B cell (primary cell): ENCODE results near the gene CHCHD3. TPM values are rescaled to one million over a fixed set of nuclear protein-coding genes. Genes with fewer than 3 reads are reported as not detected.

Experiments
- ATAC-seq: fragments of 200-7000 bp; cut with Tn5 transposase; one replicate; pipeline ENCODE4 v1.10.0; 2021; ENCODE audit warnings: low read depth, mild to moderate bottlenecking, moderate number of reproducible peaks, moderate library complexity
- CTCF ChIA-PET: fragments of 350-600 bp; sonication (Branson Sonifier 250); formaldehyde crosslinking; loops from one replicate; lab custom pipeline; 2021; ENCODE audit warnings: antibody characterized with exemption, inconsistent platforms; lab: Charles Lee
- POLR2A ChIA-PET: fragments of 350-600 bp; sonication (Branson Sonifier 250); formaldehyde crosslinking; loops from one replicate; lab custom pipeline; 2021; ENCODE audit warnings: antibody characterized with exemption; lab: Charles Lee
- DNase-seq: peaks from one replicate; pipeline ENCODE4 v3.0.0; 2013
- H2AFZ ChIP-seq: 2 replicates; pipeline ENCODE4 v1.6.1; 2012; ENCODE audit warnings: mild to moderate bottlenecking, low read depth, low read length; ENCODE audit not compliant: insufficient read depth, poor library complexity, severe bottlenecking
- H3K27ac ChIP-seq, 2 donors: 1 replicate in 1 of 2; 2 replicates in 1 of 2; pipeline ENCODE4 v1.5.1; 2012 to 2013; ENCODE audit warnings: low read length in 2 of 2, mild to moderate bottlenecking in 2 of 2, moderate library complexity in 1 of 2
- H3K27me3 ChIP-seq, 4 experiments: fragments of 200-600 bp in 1 of 4; sonication (generic) in 1 of 4; replicated peaks in 1 of 4; 1 replicate in 2 of 4; 2 replicates in 2 of 4; pipeline versions ENCODE4 v1.6.1 to v1.7.0; 2013 to 2016; ENCODE audit warnings: low read length in 3 of 4, mild to moderate bottlenecking in 2 of 4, mixed read lengths in 1 of 4, moderate library complexity in 1 of 4; ENCODE audit not compliant: insufficient read depth in 4 of 4, control insufficient read depth in 3 of 4; ENCODE audit errors: control extremely low read depth in 1 of 4
- H3K36me3 ChIP-seq, 2 experiments: replicated peaks in 1 of 2; 1 replicate in 1 of 2; 2 replicates in 1 of 2; pipeline versions ENCODE4 v1.6.1 to v1.7.1; 2013; ENCODE audit warnings: low read length in 1 of 2; ENCODE audit not compliant: insufficient read depth in 2 of 2, control insufficient read depth in 1 of 2; ENCODE audit errors: control extremely low read depth in 1 of 2, extremely low read depth in 1 of 2
- H3K4me1 ChIP-seq, 2 donors: fragments of 200-600 bp in 1 of 2; sonication (generic) in 1 of 2; 1 replicate in 1 of 2; 2 replicates in 1 of 2; pipeline versions ENCODE4 v1.5.1 to v1.6.1; 2013 to 2017; ENCODE audit warnings: low read length in 2 of 2; ENCODE audit not compliant: control insufficient read depth in 2 of 2, insufficient read depth in 2 of 2
- H3K4me2 ChIP-seq: replicated peaks from 2 replicates; pipeline ENCODE3; 2012; ENCODE audit warnings: mild to moderate bottlenecking, low read depth, low read length; ENCODE audit not compliant: poor library complexity, severe bottlenecking
- H3K4me3 ChIP-seq, 5 experiments: fragments of 200-600 bp in 1 of 5; sonication (generic) in 1 of 5; 1 replicate in 3 of 5; 2 replicates in 2 of 5; pipeline versions ENCODE4 v1.5.1 to v1.7.0; 2011 to 2016; ENCODE audit warnings: low read length in 4 of 5, mild to moderate bottlenecking in 4 of 5, low read depth in 2 of 5, control low read depth in 1 of 5, moderate library complexity in 1 of 5; ENCODE audit not compliant: insufficient read depth in 1 of 5; ENCODE audit errors: control extremely low read depth in 1 of 5, extremely low read depth in 1 of 5
- H3K79me2 ChIP-seq: fragments of 200-600 bp; sonication (generic); one replicate; pipeline ENCODE4 v1.6.0; 2016; ENCODE audit warnings: low read length; ENCODE audit not compliant: control insufficient read depth, insufficient read depth
- H3K9ac ChIP-seq: fragments of 200-600 bp; sonication (generic); 2 replicates; pipeline ENCODE4 v1.6.1; 2017; ENCODE audit warnings: mild to moderate bottlenecking, low read length, moderate library complexity
- H3K9me3 ChIP-seq, 3 donors: one replicate each; pipeline versions ENCODE4 v1.6.1 to v1.7.1; 2013; ENCODE audit warnings: low read length in 2 of 3; ENCODE audit not compliant: control insufficient read depth in 2 of 3, insufficient read depth in 1 of 3; ENCODE audit errors: control extremely low read depth in 1 of 3
- H4K20me1 ChIP-seq: 2 replicates; pipeline ENCODE4 v1.6.0; 2012; ENCODE audit warnings: mild to moderate bottlenecking, low read length; ENCODE audit not compliant: insufficient read depth, control insufficient read depth, poor library complexity, severe bottlenecking
- H3K27ac Mint-ChIP-seq: one replicate; pipeline ENCODE4 v1.8.0; 2021; ENCODE audit warnings: mixed read lengths
- H3K27me3 Mint-ChIP-seq: one replicate; pipeline ENCODE4 v1.8.0; 2021; ENCODE audit warnings: mixed read lengths
- H3K4me1 Mint-ChIP-seq: one replicate; pipeline ENCODE4 v1.8.0; 2021; ENCODE audit warnings: mixed read lengths
- H3K4me3 Mint-ChIP-seq: one replicate; pipeline ENCODE4 v1.8.0; 2021; ENCODE audit warnings: mixed read lengths
- H3K9me3 Mint-ChIP-seq: one replicate; pipeline ENCODE4 v1.8.0; 2022; ENCODE audit warnings: mixed read lengths; ENCODE audit not compliant: insufficient read depth
- EZH2 ChIP-seq: IDR thresholded peaks from 2 replicates; pipeline ENCODE4 v1.6.1; 2012; ENCODE audit warnings: borderline replicate concordance, low read depth, mild to moderate bottlenecking, moderate library complexity, low read length; ENCODE audit not compliant: insufficient read depth, poor library complexity, severe bottlenecking
- WGBS: methylation state at CpG from one replicate; pipeline ENCODE4 v1.1.5; 2013; ENCODE audit warnings: missing lambda C conversion rate; ENCODE audit not compliant: insufficient coverage; 5-methylcytosine and 5-hydroxymethylcytosine counted together
- intact Hi-C: fragments of 100-400 bp; cut with micrococcal nuclease; formaldehyde crosslinking; loops from one replicate; pipeline ENCODE4 v1.10.0; 2022
- polyA plus RNA-seq: library from polyadenylated mRNA; depleted of rRNA; stranded (reverse); fragments of >200 nt; gene quantifications from 2 replicates; pipeline ENCODE4 v1.2.3, GENCODE V29; 2012
- total RNA-seq, 2 donors: library from RNA; stranded (reverse); fragments of 120-200 nt in 1 of 2; gene quantifications; 1 replicate in 1 of 2; 2 replicates in 1 of 2; pipeline versions ENCODE4 v1.2.3 to v1.2.4, GENCODE V29; 2013 to 2022
- TF ChIP-seq, protein P1 (sequence below): fragments of 200-600 bp; IDR thresholded peaks from one replicate; pipeline ENCODE4 v1.8.0; 2022; ENCODE audit warnings: antibody characterized with exemption, mild to moderate bottlenecking

Gene CHCHD3
- total and polyA plus RNA-seq, 2 donors (not counting 1 experiment from before 2014, with no cell fraction given): 20.1 to 38.4 TPM

- Histone ChIP-seq H3K4me2 (no peak overlapping the region), H3K4me3 (no peak overlapping the region), H3K36me3 (peaks cover 0 to 10% of the 10 kb centered on the region in 2 experiments), H3K27ac (no peak overlapping the region), H2AFZ (no peak overlapping the region), H3K9me3 (peaks cover 0 to 8% (median 5%) of the 10 kb centered on the region in 3 donors), H3K79me2 (peaks cover 18% of the 10 kb centered on the region), H3K27me3 (no peaks in the 10 kb centered on the region), H3K4me1 (peaks cover 4 to 5% of the 10 kb centered on the region in 2 donors), H3K9ac (no peak overlapping the region), H4K20me1 (no peaks in the 10 kb centered on the region)
- H3K4me1 Mint-ChIP-seq: peaks cover 8% of the 10 kb centered on the region
- TF ChIP-seq, protein P1, sequence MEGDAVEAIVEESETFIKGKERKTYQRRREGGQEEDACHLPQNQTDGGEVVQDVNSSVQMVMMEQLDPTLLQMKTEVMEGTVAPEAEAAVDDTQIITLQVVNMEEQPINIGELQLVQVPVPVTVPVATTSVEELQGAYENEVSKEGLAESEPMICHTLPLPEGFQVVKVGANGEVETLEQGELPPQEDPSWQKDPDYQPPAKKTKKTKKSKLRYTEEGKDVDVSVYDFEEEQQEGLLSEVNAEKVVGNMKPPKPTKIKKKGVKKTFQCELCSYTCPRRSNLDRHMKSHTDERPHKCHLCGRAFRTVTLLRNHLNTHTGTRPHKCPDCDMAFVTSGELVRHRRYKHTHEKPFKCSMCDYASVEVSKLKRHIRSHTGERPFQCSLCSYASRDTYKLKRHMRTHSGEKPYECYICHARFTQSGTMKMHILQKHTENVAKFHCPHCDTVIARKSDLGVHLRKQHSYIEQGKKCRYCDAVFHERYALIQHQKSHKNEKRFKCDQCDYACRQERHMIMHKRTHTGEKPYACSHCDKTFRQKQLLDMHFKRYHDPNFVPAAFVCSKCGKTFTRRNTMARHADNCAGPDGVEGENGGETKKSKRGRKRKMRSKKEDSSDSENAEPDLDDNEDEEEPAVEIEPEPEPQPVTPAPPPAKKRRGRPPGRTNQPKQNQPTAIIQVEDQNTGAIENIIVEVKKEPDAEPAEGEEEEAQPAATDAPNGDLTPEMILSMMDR: no peak
- no peak for TF ChIP-seq EZH2
- no peak for ATAC-seq
- H3K27me3 Mint-ChIP-seq: no peaks in the 10 kb centered on the region
- WGBS: no CpG with 5 or more reads among the region's 2 CpGs
- CTCF ChIA-PET: no interaction called here
- intact Hi-C loops: no loop called here
- H3K27ac Mint-ChIP-seq: no peak overlapping the region
- DNase-seq: no peak
- no peaks in the 10 kb centered on the region for H3K9me3 Mint-ChIP-seq
- POLR2A ChIA-PET: no interaction called here
- no peak overlapping the region for H3K4me3 Mint-ChIP-seq
Measured at GRCh38 chr7:133025056-133025455, 56.8 kb downstream of the CHCHD3 start.

DNA sequence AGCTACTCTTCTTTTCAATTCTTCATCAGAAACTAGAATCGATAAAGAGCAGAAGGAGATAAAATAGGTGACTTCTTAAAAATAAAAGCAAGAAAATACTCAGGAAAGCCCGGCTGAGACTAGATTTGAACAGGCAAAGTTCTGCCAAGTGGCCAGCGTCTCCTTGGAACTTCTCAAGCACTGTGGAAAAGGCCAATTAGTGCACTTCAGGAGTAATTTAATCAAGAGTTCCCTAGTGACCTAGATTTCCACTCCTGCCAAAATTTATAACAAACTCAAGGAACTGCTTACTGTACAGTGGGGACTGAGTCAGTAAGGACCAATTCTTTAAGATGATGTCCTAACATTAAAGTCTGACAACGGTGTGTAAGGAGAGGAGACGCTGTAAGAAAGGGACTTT, 57.3 kb downstream of the CHCHD3 start:
- no peak overlapping the region for H3K4me3 Mint-ChIP-seq
- peaks cover 0 to 8% (median 5%) of the 10 kb centered on the region in 3 donors for H3K9me3 ChIP-seq
- ATAC-seq (no peak), DNase-seq (no peak)
- peaks cover 3% of the 10 kb centered on the region in 2 donors for H3K4me1 ChIP-seq
- no peak overlapping the region for H3K4me3 ChIP-seq
- H4K20me1 ChIP-seq: no peaks in the 10 kb centered on the region
- ChIA-PET CTCF (no interaction called here), POLR2A (no interaction called here)
- H3K4me1 Mint-ChIP-seq: peaks cover 4% of the 10 kb centered on the region
- H3K27me3 Mint-ChIP-seq: no peaks in the 10 kb centered on the region
- no peaks in the 10 kb centered on the region for H3K27me3 ChIP-seq
- H2AFZ ChIP-seq: no peak overlapping the region
- no peaks in the 10 kb centered on the region for H3K9me3 Mint-ChIP-seq
- no peak overlapping the region for H3K27ac Mint-ChIP-seq
- peaks cover 0 to 10% of the 10 kb centered on the region in 2 experiments for H3K36me3 ChIP-seq
- peaks cover 15% of the 10 kb centered on the region for H3K79me2 ChIP-seq
- H3K4me2 ChIP-seq: no peak overlapping the region
- no peak overlapping the region for H3K27ac ChIP-seq
- no peak overlapping the region for H3K9ac ChIP-seq
- whole genome bisulfite sequencing: 100% methylated on average over 1 of the region's 5 CpGs
- no peak for TF ChIP-seq EZH2
- TF ChIP-seq, protein P1: no peak
- intact Hi-C loops: no loop called here
